Hepatocyte (in vitro differentiated cells): ENCODE data around the gene PPP2R5C. TPM values are rescaled to one million over a fixed set of nuclear protein-coding genes. Genes with fewer than 3 reads are reported as not detected.

Source experiments
- DNase-seq: peaks from one replicate; pipeline ENCODE4 v3.0.0-alpha.2; 2016; ENCODE audit warnings: low spot score
- H2AFZ ChIP-seq: fragments of 200-600 bp; sonication (generic); 2 replicates; pipeline ENCODE4 v1.6.0; 2016; ENCODE audit warnings: antibody characterized with exemption, mild to moderate bottlenecking
- H3K27ac ChIP-seq: fragments of 200-600 bp; sonication (generic); 2 replicates; pipeline ENCODE4 v1.5.1; 2016; ENCODE audit warnings: mild to moderate bottlenecking
- H3K27me3 ChIP-seq: fragments of 200-600 bp; sonication (generic); 2 replicates; pipeline ENCODE4 v1.6.1; 2016
- H3K36me3 ChIP-seq: fragments of 200-600 bp; sonication (generic); replicated peaks from 2 replicates; pipeline ENCODE4 v1.5.1; 2016; ENCODE audit warnings: low read depth; ENCODE audit not compliant: insufficient read depth
- H3K4me1 ChIP-seq: fragments of 200-600 bp; sonication (generic); 2 replicates; pipeline ENCODE4 v1.5.1; 2016; ENCODE audit warnings: mild to moderate bottlenecking, moderate library complexity; ENCODE audit not compliant: insufficient read depth
- H3K4me2 ChIP-seq: fragments of 200-600 bp; sonication (generic); 2 replicates; pipeline ENCODE4 v1.6.0; 2016
- H3K4me3 ChIP-seq: fragments of 200-600 bp; sonication (generic); 2 replicates; pipeline ENCODE4 v1.5.1; 2016; ENCODE audit warnings: mild to moderate bottlenecking
- H3K79me2 ChIP-seq: fragments of 200-600 bp; sonication (generic); 2 replicates; pipeline ENCODE4 v1.6.0; 2017; ENCODE audit warnings: mild to moderate bottlenecking
- H3K9me2 ChIP-seq: fragments of 200-600 bp; sonication (generic); replicated peaks from 2 replicates; pipeline ENCODE4 v1.6.0; 2017; ENCODE audit warnings: mild to moderate bottlenecking; ENCODE audit not compliant: insufficient read depth
- H3K9me3 ChIP-seq: fragments of 200-600 bp; sonication (generic); 2 replicates; pipeline ENCODE4 v1.5.1; 2016; ENCODE audit warnings: low read depth, mild to moderate bottlenecking
- H4K20me1 ChIP-seq: fragments of 200-600 bp; sonication (generic); 2 replicates; pipeline ENCODE4 v1.6.0; 2016; ENCODE audit warnings: mild to moderate bottlenecking; ENCODE audit not compliant: insufficient read depth, poor library complexity, severe bottlenecking
- CTCF ChIP-seq: fragments of 200-600 bp; sonication (generic); IDR thresholded peaks from 2 replicates; pipeline ENCODE4 v1.5.1; 2016; ENCODE audit warnings: antibody characterized with exemption, mild to moderate bottlenecking; ENCODE audit not compliant: poor library complexity
- EZH2 ChIP-seq: fragments of 200-600 bp; sonication (generic); IDR thresholded peaks from 2 replicates; pipeline ENCODE4 v1.6.1; 2016; ENCODE audit warnings: antibody characterized with exemption, mild to moderate bottlenecking, borderline replicate concordance
- EZH2phosphoT487 ChIP-seq: fragments of 200-600 bp; sonication (generic); IDR thresholded peaks from one replicate; pipeline ENCODE4 v1.6.1; 2018; ENCODE audit warnings: antibody characterized with exemption, mild to moderate bottlenecking, low read depth, moderate library complexity; ENCODE audit not compliant: unreplicated experiment, severe bottlenecking
- WGBS: methylation state at CpG from one replicate; pipeline ENCODE4 v1.1.6; 2016; ENCODE audit warnings: low lambda C conversion rate; ENCODE audit errors: missing lambda C conversion rate; 5-methylcytosine and 5-hydroxymethylcytosine counted together
- polyA plus RNA-seq: library from polyadenylated mRNA; unstranded; fragments of >200 nt; fragmentation: Nextera tagmentation; extraction: Ambion mirVana; gene quantifications from 2 replicates; pipeline ENCODE4 v1.2.1, GENCODE V29; 2016
- total RNA-seq: library from RNA; depleted of rRNA; stranded (reverse); fragments of >200 nt; gene quantifications from 2 replicates; pipeline ENCODE4 v1.2.3, GENCODE V29; 2014

The PPP2R5C gene
- total and polyA plus RNA-seq, 2 experiments from 2014 or later: 47.4 to 78.0 TPM

GRCh38 chr14:101851736-101852405 lies 90.4 kb downstream of the PPP2R5C start:
- TF ChIP-seq CTCF: no peak
- no peak for TF ChIP-seq EZH2phosphoT487
- no peak for TF ChIP-seq EZH2
- WGBS: 84% methylated on average over 7 of the region's 7 CpGs
- Histone ChIP-seq H2AFZ (no peak overlapping the region), H3K27ac (no peak overlapping the region), H3K27me3 (no peaks in the 10 kb centered on the region), H3K4me3 (no peak overlapping the region), H3K79me2 (peaks cover 87% of the 10 kb centered on the region), H3K36me3 (no peaks in the 10 kb centered on the region), H3K9me3 (no peaks in the 10 kb centered on the region), H4K20me1 (peaks cover 68% of the 10 kb centered on the region), H3K4me1 (no peaks in the 10 kb centered on the region), H3K9me2 (no peaks in the 10 kb centered on the region), H3K4me2 (no peak overlapping the region)
- DNase-seq: no peak

- no peaks in the 10 kb centered on the region for H3K4me1 ChIP-seq
- no peaks in the 10 kb centered on the region for H3K9me3 ChIP-seq
- H3K36me3 ChIP-seq: no peaks in the 10 kb centered on the region
- no peak overlapping the region for H2AFZ ChIP-seq
- H4K20me1 ChIP-seq: peaks cover 65% of the 10 kb centered on the region
- H3K4me3 ChIP-seq: no peak overlapping the region
- WGBS: 95% methylated on average over 5 of the region's 5 CpGs
- TF ChIP-seq EZH2 (no peak), CTCF (no peak), EZH2phosphoT487 (no peak)
- H3K4me2 ChIP-seq: no peak overlapping the region
- H3K27ac ChIP-seq: no peak overlapping the region
- no peaks in the 10 kb centered on the region for H3K27me3 ChIP-seq
- peaks cover 86% of the 10 kb centered on the region for H3K79me2 ChIP-seq
- no peaks in the 10 kb centered on the region for H3K9me2 ChIP-seq
- DNase-seq: no peak
These were observed 91.3 kb downstream of the PPP2R5C start for GRCh38 chr14:101852785-101853184.

GRCh38 chr14:101853455-101854018 lies 92.0 kb downstream of the PPP2R5C start:
- Histone ChIP-seq H3K27me3 (no peaks in the 10 kb centered on the region), H3K9me3 (no peaks in the 10 kb centered on the region), H3K79me2 (peaks cover 79% of the 10 kb centered on the region), H3K27ac (no peak overlapping the region), H3K4me2 (no peak overlapping the region), H3K9me2 (no peaks in the 10 kb centered on the region), H3K36me3 (no peaks in the 10 kb centered on the region), H3K4me1 (no peaks in the 10 kb centered on the region), H2AFZ (no peak overlapping the region), H3K4me3 (no peak overlapping the region), H4K20me1 (peaks cover 64% of the 10 kb centered on the region)
- TF ChIP-seq CTCF (no peak), EZH2phosphoT487 (no peak), EZH2 (no peak)
- no peak for DNase-seq
- WGBS: 96% methylated on average over 15 of the region's 15 CpGs
